Activated CD8-positive, alpha-beta T cell treated with anti-CD3 and anti-CD28 coated beads for 36 hours (primary cell): ENCODE results near the gene PLSCR1. TPM values are rescaled to one million over a fixed set of nuclear protein-coding genes. Genes with fewer than 3 reads are reported as not detected.
A peak's percentile ranks its signal among the peaks of the same experiment; 100 is the strongest.

ENCODE experiments used
- ATAC-seq: fragments of 200-7000 bp; cut with Tn5 transposase; one replicate; pipeline ENCODE4 v1.10.0; 2021; ENCODE audit warnings: mild to moderate bottlenecking, moderate library complexity
- CTCF ChIA-PET: fragments of 350-600 bp; sonication (Branson Sonifier 250); formaldehyde crosslinking; loops from one replicate; lab custom pipeline; 2021; ENCODE audit warnings: antibody characterized with exemption; lab: Charles Lee
- POLR2A ChIA-PET: fragments of 350-600 bp; sonication (Branson Sonifier 250); formaldehyde crosslinking; loops from one replicate; lab custom pipeline; 2021; ENCODE audit warnings: antibody characterized with exemption; lab: Charles Lee
- DNase-seq: peaks from one replicate; pipeline ENCODE4 v3.0.0-alpha.2; 2020
- H3K27ac Mint-ChIP-seq: one replicate; pipeline ENCODE4 v1.8.0; 2021; ENCODE audit warnings: mild to moderate bottlenecking, mixed read lengths
- H3K27me3 Mint-ChIP-seq: one replicate; pipeline ENCODE4 v1.8.0; 2021; ENCODE audit warnings: mixed read lengths
- H3K36me3 Mint-ChIP-seq: one replicate; pipeline ENCODE4 v1.8.0; 2021; ENCODE audit warnings: low read depth, mixed read lengths
- H3K4me1 Mint-ChIP-seq: one replicate; pipeline ENCODE4 v1.8.0; 2021; ENCODE audit warnings: low read depth, mixed read lengths
- H3K4me3 Mint-ChIP-seq: one replicate; pipeline ENCODE4 v1.8.0; 2021; ENCODE audit warnings: mild to moderate bottlenecking, moderate library complexity, mixed read lengths
- H3K9me3 Mint-ChIP-seq: one replicate; pipeline ENCODE4 v1.8.0; 2021; ENCODE audit warnings: mixed read lengths
- CTCF ChIP-seq: fragments of 200-600 bp; IDR thresholded peaks from one replicate; pipeline ENCODE4 v1.8.0; 2022; ENCODE audit warnings: antibody characterized with exemption, mild to moderate bottlenecking
- intact Hi-C: fragments of 100-400 bp; cut with micrococcal nuclease; formaldehyde crosslinking; loops from one replicate; pipeline ENCODE4 v1.10.0; 2022
- total RNA-seq, 2 experiments: library from RNA; stranded (reverse); gene quantifications; one replicate each; pipeline ENCODE4 v1.2.3, GENCODE V29; 2021

PLSCR1 gene
- total RNA-seq, 2 experiments from 2014 or later = 36.4 to 38.9 TPM

GRCh38 chr3:146470425-146470990 lies 73.9 kb downstream of the PLSCR1 start:
- ATAC-seq = no peak
- Mint-ChIP-seq H3K9me3 (no peaks in the 10 kb centered on the region), H3K27ac (no peak overlapping the region), H3K4me3 (peak overlapping the region; percentile 31), H3K4me1 (peaks cover 5% of the 10 kb centered on the region), H3K36me3 (no peaks in the 10 kb centered on the region), H3K27me3 (peaks cover 7% of the 10 kb centered on the region)
- CTCF ChIA-PET = interaction anchor here (0.6 to 1.3 kb wide), 3 partner anchors 10 to 73 kb away, joined by 4 read pairs; no protein-coding TSS in a partner anchor
- POLR2A ChIA-PET = interaction anchor here (1.1 kb wide), 1 partner anchor 73 kb away, joined by 4 read pairs; no protein-coding TSS in a partner anchor
- no peak for DNase-seq
- no peak for TF ChIP-seq CTCF
- intact Hi-C loops = no loop called here

DNA sequence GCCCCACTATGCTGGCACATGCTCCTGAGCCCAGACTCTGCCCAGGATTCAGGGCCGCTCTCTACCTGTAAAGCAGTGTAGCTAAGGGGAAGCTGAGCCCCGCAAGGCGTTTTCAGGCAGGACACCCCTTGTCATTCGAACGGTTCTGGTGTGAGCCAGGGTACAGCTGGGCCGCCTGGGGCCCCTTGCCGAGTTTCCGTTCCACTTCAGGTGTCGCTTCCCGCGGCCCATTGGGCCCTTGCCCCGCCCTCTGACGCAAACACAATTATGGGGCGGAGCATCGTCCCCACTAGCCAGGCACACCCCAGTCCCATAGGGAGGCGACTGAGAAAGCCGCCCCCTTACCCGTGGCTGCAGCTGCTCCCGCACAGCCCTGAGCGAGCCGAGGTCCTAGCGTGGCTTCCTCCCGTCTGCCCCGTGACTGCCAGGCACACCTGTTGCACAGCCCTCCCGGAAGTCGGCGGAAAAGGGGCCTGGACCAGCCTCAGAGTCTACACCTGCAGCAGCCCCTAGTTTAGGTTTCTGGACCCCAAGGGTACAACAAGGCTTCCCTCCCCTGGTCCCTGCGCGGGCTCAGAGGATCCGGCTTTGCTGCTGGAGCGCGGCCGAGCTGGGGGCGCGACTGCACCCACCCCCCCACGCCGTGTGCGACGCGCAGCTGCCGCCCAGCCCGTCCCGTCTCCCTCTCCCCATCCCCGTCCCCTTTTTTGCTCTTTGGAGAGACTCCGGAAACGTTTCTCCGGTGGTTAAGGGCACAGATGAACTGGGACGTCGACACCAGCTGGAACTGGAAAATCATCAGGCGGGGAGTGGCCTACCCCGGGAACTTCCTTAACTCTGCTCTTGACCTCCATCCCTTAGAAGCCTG lies 75.0 kb downstream of the PLSCR1 start, which contains the start of gene PLSCR2:
TSS of gene PLSCR2 (minus strand) at position 412 of the 868 bp plus-strand sequence. CDS start 9,657 bp downstream, outside the sequence.
- ATAC-seq = peak; percentile 97
- Mint-ChIP-seq H3K4me3 (peak within 1 kb of the TSS; percentile 66), H3K36me3 (no peaks in the 10 kb centered on the region), H3K4me1 (peaks cover 14% of the 10 kb centered on the region), H3K9me3 (no peaks in the 10 kb centered on the region), H3K27me3 (peaks cover 2% of the 10 kb centered on the region), H3K27ac (peak within 1 kb of the TSS; percentile 71)
- no peak for TF ChIP-seq CTCF
- POLR2A ChIA-PET = interaction anchor here (1.0 to 1.1 kb wide), 2 partner anchors 28 to 74 kb away, joined by 4 read pairs; no protein-coding TSS in a partner anchor
- intact Hi-C loops = no loop called here
- DNase-seq = peak; percentile 76
- CTCF ChIA-PET = interaction anchor here (0.7 to 1.3 kb wide), 3 partner anchors 8 to 74 kb away, joined by 3 to 4 read pairs (median 4); no protein-coding TSS in a partner anchor

DNA sequence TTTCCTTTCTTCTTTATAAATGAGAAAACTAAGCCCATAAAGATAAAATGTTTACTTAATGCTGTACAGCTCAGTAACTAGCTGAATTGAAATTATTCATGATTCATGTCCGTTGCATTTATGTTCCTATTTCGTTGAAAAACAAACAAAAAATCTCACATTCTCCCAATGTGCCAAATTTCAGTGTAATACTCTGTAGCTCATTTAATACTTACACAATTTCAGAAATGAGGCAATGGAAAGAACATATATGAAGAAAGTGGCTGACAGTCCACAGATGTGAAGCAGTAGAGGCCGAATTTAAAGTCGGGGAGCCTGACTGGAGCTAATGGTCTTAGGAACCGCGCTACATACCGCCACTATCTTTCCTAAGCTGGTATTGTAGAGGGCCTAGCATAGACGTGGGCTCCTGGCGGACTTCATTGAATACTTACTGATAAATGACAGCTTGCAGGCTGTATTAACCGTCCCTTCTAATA lies 75.7 kb downstream of the PLSCR1 start:
- no peak for ATAC-seq
- no peak for DNase-seq
- no peak overlapping the region for H3K27ac Mint-ChIP-seq
- peak overlapping the region; percentile 66 for H3K4me3 Mint-ChIP-seq
- ChIA-PET CTCF (interaction anchor here (1.3 kb wide), 1 partner anchor 9 kb away, joined by 3 read pairs; no protein-coding TSS in a partner anchor), POLR2A (interaction anchor here (1.0 kb wide), 1 partner anchor 29 kb away, joined by 4 read pairs; no protein-coding TSS in a partner anchor)
- no peaks in the 10 kb centered on the region for H3K27me3 Mint-ChIP-seq
- TF ChIP-seq CTCF = no peak
- peaks cover 18% of the 10 kb centered on the region for H3K4me1 Mint-ChIP-seq
- intact Hi-C loops = no loop called here
- no peaks in the 10 kb centered on the region for H3K36me3 Mint-ChIP-seq
- no peaks in the 10 kb centered on the region for H3K9me3 Mint-ChIP-seq

- DNase-seq (no peak), ATAC-seq (no peak)
- H3K27ac Mint-ChIP-seq = no peak overlapping the region
- intact Hi-C loops = no loop called here
- CTCF ChIA-PET = no interaction called here
- H3K4me1 Mint-ChIP-seq = peaks cover 22% of the 10 kb centered on the region
- H3K9me3 Mint-ChIP-seq = no peaks in the 10 kb centered on the region
- no peak for TF ChIP-seq CTCF
- no peak overlapping the region for H3K4me3 Mint-ChIP-seq
- no peaks in the 10 kb centered on the region for H3K36me3 Mint-ChIP-seq
- POLR2A ChIA-PET = no interaction called here
- H3K27me3 Mint-ChIP-seq = no peaks in the 10 kb centered on the region
Observed at GRCh38 chr3:146468234-146468633, 76.2 kb downstream of the PLSCR1 start.
